GM12874 (cell line): ENCODE results near the gene SEC24D.

Experiments
- TF ChIP-seq, protein P1 (sequence below): IDR thresholded peaks from 2 replicates; pipeline ENCODE4 v1.5.1; 2011; ENCODE audit warnings: low read depth, mild to moderate bottlenecking, control low read depth, low read length, moderate library complexity; ENCODE audit not compliant: insufficient read depth

SEC24D gene

DNA sequence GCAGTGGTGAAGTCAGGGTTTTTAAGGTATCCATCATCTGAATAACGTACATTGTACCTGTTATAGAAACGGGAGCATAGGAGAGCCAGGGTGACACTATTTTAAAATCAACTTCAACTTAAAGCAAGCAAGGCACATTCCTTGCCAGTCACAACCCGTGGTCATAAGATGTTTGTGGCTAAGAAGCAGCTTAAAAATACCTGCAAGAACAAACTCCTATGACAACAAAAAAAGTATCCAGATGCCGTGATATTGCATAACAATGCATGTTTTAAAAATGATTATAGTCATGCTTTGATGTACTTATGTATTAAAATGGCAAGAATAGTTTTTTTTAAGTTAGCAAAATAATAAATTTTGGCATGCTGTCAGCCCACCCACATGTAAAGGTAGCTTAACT lies 36.3 kb upstream of the SEC24D start:
- TF ChIP-seq, protein P1, sequence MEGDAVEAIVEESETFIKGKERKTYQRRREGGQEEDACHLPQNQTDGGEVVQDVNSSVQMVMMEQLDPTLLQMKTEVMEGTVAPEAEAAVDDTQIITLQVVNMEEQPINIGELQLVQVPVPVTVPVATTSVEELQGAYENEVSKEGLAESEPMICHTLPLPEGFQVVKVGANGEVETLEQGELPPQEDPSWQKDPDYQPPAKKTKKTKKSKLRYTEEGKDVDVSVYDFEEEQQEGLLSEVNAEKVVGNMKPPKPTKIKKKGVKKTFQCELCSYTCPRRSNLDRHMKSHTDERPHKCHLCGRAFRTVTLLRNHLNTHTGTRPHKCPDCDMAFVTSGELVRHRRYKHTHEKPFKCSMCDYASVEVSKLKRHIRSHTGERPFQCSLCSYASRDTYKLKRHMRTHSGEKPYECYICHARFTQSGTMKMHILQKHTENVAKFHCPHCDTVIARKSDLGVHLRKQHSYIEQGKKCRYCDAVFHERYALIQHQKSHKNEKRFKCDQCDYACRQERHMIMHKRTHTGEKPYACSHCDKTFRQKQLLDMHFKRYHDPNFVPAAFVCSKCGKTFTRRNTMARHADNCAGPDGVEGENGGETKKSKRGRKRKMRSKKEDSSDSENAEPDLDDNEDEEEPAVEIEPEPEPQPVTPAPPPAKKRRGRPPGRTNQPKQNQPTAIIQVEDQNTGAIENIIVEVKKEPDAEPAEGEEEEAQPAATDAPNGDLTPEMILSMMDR, result no peak

DNA sequence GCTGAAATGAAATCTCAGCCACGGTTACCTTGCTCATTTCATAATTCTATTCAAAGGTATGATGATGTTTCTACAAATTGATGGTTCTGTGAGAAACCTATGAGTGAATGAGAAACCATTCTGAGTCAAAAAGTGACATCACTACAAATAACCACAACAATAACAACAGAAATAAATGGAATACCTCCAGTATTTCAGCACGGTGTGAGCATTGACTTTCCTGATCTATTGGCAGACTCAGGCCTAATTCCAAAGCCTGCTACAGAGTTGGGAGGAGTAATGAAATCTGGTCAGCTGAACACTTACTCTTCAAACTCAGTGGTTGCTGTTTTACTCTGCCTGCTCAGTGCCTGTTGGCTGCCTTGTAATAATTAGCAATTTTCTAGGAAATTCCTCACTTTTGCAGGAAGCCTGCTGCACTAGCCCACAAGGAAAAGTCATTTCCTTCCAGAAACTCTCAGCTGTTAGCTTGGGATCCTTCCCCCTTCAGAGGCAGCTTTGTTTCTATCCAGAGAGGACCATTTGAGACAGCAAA lies 33.9 kb upstream of the SEC24D start:
- TF ChIP-seq, protein P1, result no peak

DNA sequence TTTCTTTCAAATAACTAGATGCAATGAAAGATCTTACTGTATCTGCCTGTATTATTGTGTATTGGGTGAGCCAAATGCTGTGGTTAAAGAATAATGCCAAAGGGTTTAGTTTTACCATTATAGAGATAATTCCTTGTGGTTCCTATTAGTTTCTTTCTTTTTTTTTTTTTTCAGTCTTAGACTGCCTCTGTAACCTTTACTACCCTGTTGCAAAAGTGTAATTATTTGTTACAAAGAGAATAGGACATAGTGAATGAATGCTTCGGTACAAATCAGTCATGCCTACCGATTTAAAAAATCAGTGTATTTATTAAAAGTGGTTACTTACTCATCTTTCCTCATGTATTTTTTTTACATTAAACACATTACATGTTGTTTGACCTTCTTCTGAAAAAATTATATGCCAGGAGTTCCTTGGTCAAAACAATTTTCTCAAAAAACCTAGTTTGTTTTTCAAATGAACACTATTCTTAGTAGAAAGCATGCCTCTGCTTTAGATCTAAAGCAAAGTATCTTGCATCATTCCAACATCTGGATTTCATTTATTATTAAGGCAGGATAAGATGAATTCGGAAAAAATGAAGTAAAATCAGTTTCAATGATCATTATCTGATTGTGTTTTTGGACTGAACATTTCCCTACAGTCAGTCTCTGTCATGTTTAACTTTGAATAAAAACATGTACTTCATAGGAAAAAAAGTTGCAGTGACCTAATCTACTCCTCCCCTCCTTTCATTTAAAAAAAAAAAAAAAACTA lies 31.6 kb upstream of the SEC24D start:
- TF ChIP-seq, protein P1, result no peak

- TF ChIP-seq, protein P1, result no peak
Measured at GRCh38 chr4:118866442-118866841, 30.5 kb upstream of the SEC24D start.

GRCh38 chr4:118865091-118865708 lies 29.3 kb upstream of the SEC24D start:
- TF ChIP-seq, protein P1, result peak; percentile 77

- TF ChIP-seq, protein P1, result no peak
Measured at GRCh38 chr4:118858779-118859178, 22.9 kb upstream of the SEC24D start.

DNA sequence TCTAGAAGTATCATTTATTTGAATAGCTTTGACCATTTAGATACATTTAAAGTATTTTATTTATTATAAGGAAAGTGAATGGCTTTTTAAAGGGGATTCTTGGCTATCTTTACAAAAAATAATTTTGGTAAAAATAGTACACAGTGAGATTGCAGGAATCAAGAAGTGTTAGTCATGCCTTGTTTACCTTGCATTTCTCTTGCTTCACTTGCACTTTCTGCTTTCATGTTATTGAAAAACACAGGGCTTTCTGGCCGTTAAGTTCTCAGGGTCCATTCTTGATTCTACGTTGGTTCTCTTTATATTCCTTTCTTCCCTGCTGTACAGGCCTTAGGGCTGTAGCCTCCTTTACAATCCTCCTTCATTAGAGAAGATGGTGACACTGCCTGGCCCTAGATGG lies 21.8 kb upstream of the SEC24D start:
- TF ChIP-seq, protein P1, result no peak
